TTC549 (cell line): ENCODE measurements around the gene KCNIP1.
"Not testable (repeated sequence)": the region's sequence is repeated elsewhere in the genome, so short reads cannot be mapped to it uniquely, and the experiment has no call there.

Source experiments
- FAIRE-seq: peaks from 2 replicates; lab custom pipeline; 2012; peaks lifted over from hg19 to GRCh38; lab: Jason Lieb, UNC

Gene KCNIP1

GRCh38 chr5:170752257-170753215 is 248.7 kb downstream of the KCNIP1 start:
- FAIRE-seq = no peak

DNA sequence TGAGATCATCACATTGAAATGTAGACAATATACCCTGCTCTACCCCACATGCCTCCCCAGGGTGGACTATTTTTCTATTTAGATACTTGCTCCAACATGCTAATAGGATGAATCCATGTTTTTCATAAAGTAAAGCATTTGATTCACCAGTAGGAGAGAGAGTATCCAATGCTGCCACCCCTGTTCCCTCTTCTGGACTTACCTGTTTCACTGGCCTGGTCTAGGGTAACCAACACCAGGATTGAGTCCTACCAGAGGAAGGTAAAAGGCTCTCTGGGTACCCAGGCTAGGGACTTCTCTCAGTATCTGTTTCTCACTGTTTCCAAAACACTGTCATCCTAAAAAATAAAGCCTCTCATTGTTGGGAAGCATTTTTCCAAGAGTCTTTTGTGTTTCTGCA is 249.5 kb downstream of the KCNIP1 start:
- FAIRE-seq = no peak

DNA sequence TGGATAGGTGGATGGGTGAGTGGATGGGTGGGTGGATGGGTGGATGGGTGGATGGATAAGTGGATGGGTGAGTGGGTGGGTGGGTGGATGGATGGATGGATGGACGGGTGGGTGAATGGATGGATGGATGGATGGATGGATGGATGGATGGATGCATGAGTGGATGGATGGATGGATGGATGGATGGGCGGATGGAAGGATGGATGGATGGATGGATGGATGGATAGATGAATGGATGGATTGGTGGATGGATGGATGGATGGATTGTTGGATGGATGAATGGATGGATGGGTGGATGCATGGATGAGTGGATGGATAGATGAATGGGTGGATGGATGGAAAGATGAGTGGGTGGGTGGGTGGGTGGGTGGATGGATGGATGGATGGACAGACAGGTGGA is 250.7 kb downstream of the KCNIP1 start:
- FAIRE-seq = not testable (repeated sequence)

GRCh38 chr5:170755679-170756456 is 252.0 kb downstream of the KCNIP1 start:
- FAIRE-seq = no peak

DNA sequence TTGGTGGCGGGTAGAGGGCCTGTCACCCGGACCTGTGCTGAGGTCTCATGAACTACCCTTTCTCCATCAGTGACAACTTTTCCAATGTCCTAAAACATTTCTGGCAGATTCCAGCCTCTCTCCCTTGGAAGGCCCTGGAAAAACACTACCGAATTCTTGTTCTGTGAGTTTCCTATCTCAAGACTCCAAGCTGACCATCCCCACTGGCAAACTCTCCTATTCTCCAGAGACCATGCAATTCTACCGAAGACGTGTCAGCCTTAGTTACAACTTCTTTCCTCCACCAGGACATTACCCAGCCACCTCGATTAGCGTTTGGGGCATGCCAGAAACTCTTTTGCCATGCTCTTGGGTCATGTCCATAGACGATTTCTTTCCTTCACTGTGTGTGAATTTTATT is 252.9 kb downstream of the KCNIP1 start:
- no peak for FAIRE-seq

DNA sequence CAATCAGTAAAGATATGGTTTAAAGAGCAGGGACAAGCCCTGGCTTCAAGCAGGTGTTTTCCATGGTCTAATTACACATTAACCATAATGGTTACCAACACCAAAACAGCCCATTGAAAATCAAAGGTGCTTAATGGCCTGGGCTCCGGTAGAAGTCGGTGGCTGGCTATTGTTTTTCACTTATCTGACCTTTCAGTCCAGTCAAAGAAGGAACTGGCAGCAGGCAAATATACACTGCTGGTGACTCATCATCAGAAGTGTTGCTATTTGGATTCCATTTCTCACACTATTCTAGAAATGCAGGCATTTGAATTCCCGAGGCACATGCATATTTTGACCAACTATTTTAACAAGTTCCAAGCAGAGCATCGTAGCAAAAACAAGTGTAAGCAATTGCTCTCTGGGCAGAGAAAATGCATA is 253.4 kb downstream of the KCNIP1 start:
- no peak for FAIRE-seq

GRCh38 chr5:170757669-170758068 is 253.8 kb downstream of the KCNIP1 start:
- no peak for FAIRE-seq

- FAIRE-seq = no peak
These were observed 254.7 kb downstream of the KCNIP1 start for GRCh38 chr5:170758481-170758880.

GRCh38 chr5:170760113-170760512 is 256.3 kb downstream of the KCNIP1 start:
- no peak for FAIRE-seq

- FAIRE-seq = no peak
These were observed 257.4 kb downstream of the KCNIP1 start for GRCh38 chr5:170761048-170761707.

DNA sequence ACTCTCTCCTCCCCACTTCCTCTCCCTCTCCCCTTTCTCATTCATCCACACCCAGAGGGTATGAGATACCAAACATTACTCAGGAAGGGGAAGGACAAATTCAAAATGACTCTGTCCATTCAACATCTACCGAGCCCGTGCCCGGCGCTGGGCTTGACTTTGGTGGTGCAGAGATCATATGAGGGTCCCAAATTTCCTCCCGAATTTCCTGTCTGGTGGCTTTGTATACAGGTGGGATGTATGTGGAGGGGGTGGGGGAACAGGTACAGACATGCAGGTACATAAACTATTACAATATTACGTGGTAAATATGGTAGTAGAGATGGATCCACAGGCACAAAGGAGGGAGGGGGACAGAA is 257.9 kb downstream of the KCNIP1 start:
- FAIRE-seq = no peak

- not testable (repeated sequence) for FAIRE-seq
These were observed 258.5 kb downstream of the KCNIP1 start for GRCh38 chr5:170762298-170762697.

GRCh38 chr5:170765868-170766267 is 262.0 kb downstream of the KCNIP1 start:
- FAIRE-seq = not testable (repeated sequence)

- FAIRE-seq = no peak
These were observed 265.4 kb downstream of the KCNIP1 start for GRCh38 chr5:170769246-170769645.

GRCh38 chr5:170769898-170770416 is 266.1 kb downstream of the KCNIP1 start:
- no peak for FAIRE-seq

GRCh38 chr5:170771496-170771895 is 267.7 kb downstream of the KCNIP1 start:
- no peak for FAIRE-seq

DNA sequence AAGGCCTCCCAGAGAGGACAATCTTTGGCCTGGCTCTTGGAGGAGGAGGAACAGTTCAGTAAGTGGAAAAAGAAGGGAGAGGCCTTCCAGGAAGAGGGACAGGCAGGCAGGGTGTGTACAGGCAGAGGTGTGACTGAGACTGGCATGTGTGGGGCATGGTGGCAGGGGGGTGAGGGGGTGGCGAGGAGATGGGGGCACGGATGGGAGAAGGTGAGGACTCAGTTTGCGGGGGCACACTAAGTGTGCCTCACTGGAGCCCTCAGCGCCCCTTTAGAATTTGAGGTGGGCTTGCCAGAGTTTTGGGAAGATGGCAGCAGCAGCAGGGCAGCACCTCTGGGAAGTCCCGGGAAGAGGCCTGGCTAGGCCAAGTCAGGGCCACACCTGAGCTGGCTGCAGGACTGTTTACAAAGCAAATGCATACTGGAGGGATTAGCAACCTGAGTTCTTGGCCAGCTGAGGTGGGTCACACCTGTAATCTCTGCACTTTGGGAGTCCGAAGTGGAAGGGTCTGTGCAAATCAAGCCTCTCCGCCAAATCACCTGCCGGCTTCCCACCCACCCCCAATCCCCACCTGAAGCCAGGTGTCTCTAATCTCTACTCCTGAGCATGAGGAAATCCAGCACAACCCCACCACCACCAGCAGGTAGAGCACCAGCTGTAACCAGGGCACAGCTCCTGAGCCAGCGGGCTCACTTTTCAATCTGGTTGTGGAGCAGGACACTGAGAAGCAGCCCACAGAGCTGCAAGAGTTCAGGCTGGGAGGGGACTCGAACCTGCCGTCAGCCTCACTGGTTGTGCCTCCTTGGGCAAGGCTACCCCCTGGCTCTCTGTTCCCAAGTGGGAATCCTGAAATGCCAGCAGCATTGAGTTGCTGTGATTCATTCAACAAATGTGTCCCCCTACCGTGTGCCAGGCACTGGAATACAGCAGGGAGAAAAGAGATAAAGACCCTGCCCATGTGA is 269.5 kb downstream of the KCNIP1 start:
- FAIRE-seq = no peak

GRCh38 chr5:170774831-170775230 is 271.0 kb downstream of the KCNIP1 start:
- FAIRE-seq = no peak

- FAIRE-seq = no peak
These were observed 278.1 kb downstream of the KCNIP1 start for GRCh38 chr5:170781946-170782345.

DNA sequence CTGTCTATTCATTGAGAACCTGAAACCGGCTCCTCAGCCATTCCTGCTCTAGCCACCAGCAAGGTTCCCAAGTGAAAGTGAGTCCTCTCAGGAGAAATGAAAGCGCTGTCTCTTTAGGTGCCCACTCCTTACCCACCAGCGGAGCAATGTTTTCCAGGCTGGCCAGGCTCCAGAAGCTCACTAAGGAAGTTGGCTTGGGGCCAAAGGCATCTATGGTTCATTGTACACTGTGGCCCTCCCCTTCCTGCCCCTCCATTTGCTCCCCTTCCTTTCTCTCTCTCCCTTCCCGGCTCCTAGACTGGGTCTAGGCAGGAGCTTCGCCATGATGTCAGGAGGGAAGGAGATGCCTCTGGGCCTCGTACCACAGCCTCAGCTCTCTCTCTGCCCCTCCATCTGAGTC is 278.6 kb downstream of the KCNIP1 start:
- no peak for FAIRE-seq

- no peak for FAIRE-seq
These were observed 279.9 kb downstream of the KCNIP1 start, which contains the start of gene GABRP for GRCh38 chr5:170783498-170784247. Gene GABRP, plus strand, starts transcription at chr5:170783725. Its CDS starts 4,891 bp downstream, at chr5:170788616.
